ENCODE data around the gene TCP11L2. TPM values are rescaled to one million over a fixed set of nuclear protein-coding genes. Genes with fewer than 3 reads are reported as not detected.

The TCP11L2 gene
- total and polyA plus RNA-seq, 8 donors = 3.5 to 24.4 (median 11.0) TPM

- H3K4me3 ChIP-seq = no peak overlapping the region
- WGBS, 2 donors = 81 to 90% methylated on average over 4 of the region's 4 CpGs
- H3K27me3 ChIP-seq = no peaks in the 10 kb centered on the region
- no peak overlapping the region for H3K27ac ChIP-seq
- DNase-seq (no peak), FAIRE-seq (no peak), ATAC-seq (no peak)
- intact Hi-C loops (cut with DNase I) = no loop called here
- TF ChIP-seq CTCF (IDR thresholded peaks at IDR 0.05) = no peak
- no peaks in the 10 kb centered on the region for H3K9me3 ChIP-seq
- H3K4me1 ChIP-seq = no peaks in the 10 kb centered on the region
- no peaks in the 10 kb centered on the region for H3K36me3 ChIP-seq
Observed at GRCh38 chr12:106258226-106258625, 44.3 kb upstream of the TCP11L2 start.

- ATAC-seq (no peak), DNase-seq (no peak), FAIRE-seq (no peak)
- Histone ChIP-seq H3K36me3 (no peaks in the 10 kb centered on the region), H3K27me3 (no peaks in the 10 kb centered on the region), H3K9me3 (no peaks in the 10 kb centered on the region), H3K4me1 (no peaks in the 10 kb centered on the region), H3K4me3 (no peak overlapping the region), H3K27ac (no peak overlapping the region)
- intact Hi-C loops (cut with DNase I) = no loop called here
- WGBS, 2 donors = 72 to 80% methylated on average over 1 of the region's 1 CpG
- TF ChIP-seq CTCF (IDR thresholded peaks at IDR 0.05) = no peak
Observed at GRCh38 chr12:106258935-106259334, 43.6 kb upstream of the TCP11L2 start.

- 93 to 94% methylated on average over 1 of the region's 1 CpG for WGBS, 2 donors
- ATAC-seq = no peak
- no peak overlapping the region for H3K4me3 ChIP-seq
- no peak for FAIRE-seq
- H3K27ac ChIP-seq = no peak overlapping the region
- no peak for DNase-seq
- intact Hi-C loops (cut with DNase I) = no loop called here
- no peaks in the 10 kb centered on the region for H3K4me1 ChIP-seq
- no peak for TF ChIP-seq CTCF (IDR thresholded peaks at IDR 0.05)
- no peaks in the 10 kb centered on the region for H3K9me3 ChIP-seq
- no peaks in the 10 kb centered on the region for H3K36me3 ChIP-seq
- no peaks in the 10 kb centered on the region for H3K27me3 ChIP-seq
Observed at GRCh38 chr12:106265116-106265515, 37.4 kb upstream of the TCP11L2 start.

- Histone ChIP-seq H3K27me3 (no peaks in the 10 kb centered on the region), H3K4me1 (peaks cover 14 to 17% (median 15%) of the 10 kb centered on the region in 3 donors), H3K4me3 (no peak overlapping the region), H3K36me3 (no peaks in the 10 kb centered on the region), H3K27ac (no peak overlapping the region), H3K9me3 (no peaks in the 10 kb centered on the region)
- TF ChIP-seq CTCF (IDR thresholded peaks at IDR 0.05) = no peak
- DNase-seq = no peak
- FAIRE-seq = no peak
- intact Hi-C loops (cut with DNase I) = no loop called here
- ATAC-seq = no peak
- 48 to 53% methylated on average over 2 of the region's 2 CpGs for WGBS, 2 donors
Observed at GRCh38 chr12:106267535-106267934, 35.0 kb upstream of the TCP11L2 start.

DNA sequence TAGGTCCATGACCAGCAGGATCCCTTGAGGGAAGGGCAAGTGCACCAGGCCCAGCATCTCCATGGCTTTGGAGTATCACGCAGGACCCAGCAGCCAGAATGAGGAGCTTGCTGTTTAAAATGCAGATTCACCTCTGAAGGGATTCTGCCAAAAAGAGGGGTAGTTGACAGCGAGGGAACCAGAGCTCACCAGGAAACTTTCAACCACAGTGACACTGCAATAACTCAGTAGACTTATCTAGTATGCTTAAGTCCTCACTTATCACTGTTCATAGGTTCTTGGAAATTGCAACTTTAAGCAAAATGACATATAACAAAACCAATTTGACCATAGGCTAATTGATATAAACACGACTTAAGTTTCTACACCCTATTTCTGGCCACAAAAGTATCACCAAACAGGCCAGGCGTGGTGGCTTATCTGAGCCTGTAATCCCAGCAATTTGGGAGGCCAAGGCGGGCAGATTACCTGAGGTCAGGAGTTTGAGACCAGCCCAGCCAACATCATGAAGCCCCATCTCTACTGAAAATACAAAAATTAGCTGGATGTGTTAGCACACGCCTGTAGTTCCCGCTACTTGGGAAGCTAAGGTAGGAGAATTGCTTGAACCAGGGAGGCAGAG is 33.3 kb upstream of the TCP11L2 start:
- Histone ChIP-seq H3K27me3 (no peaks in the 10 kb centered on the region), H3K27ac (no peak overlapping the region), H3K4me3 (no peak overlapping the region), H3K4me1 (peaks cover 17 to 33% (median 29%) of the 10 kb centered on the region in 3 donors), H3K9me3 (no peaks in the 10 kb centered on the region), H3K36me3 (no peaks in the 10 kb centered on the region)
- no peak for TF ChIP-seq CTCF (IDR thresholded peaks at IDR 0.05)
- no peak for FAIRE-seq
- no peak for ATAC-seq
- intact Hi-C loops (cut with DNase I) = no loop called here
- whole genome bisulfite sequencing, 2 donors = 91 to 92% methylated on average over 7 of the region's 7 CpGs
- no peak for DNase-seq
